GM23338 (cell line): ENCODE results near the gene GRAMD1A. TPM values are rescaled to one million over a fixed set of nuclear protein-coding genes. Genes with fewer than 3 reads are reported as not detected.

Experiments
- ATAC-seq: fragments of 200-7000 bp; cut with Tn5 transposase; 3 replicates; pipeline ENCODE4 v1.9.1; 2020
- DNase-seq: peaks from one replicate; pipeline ENCODE4 v3.0.0-alpha.2; 2015; ENCODE audit warnings: low spot score
- H2AFZ ChIP-seq: fragments of 200-600 bp; sonication (generic); 2 replicates; pipeline ENCODE4 v1.8.0; 2016; ENCODE audit warnings: antibody characterized with exemption, mild to moderate bottlenecking, moderate library complexity
- H3F3A ChIP-seq: fragments of 200-600 bp; sonication (generic); replicated peaks from 2 replicates; pipeline ENCODE4 v1.8.0; 2017; ENCODE audit warnings: antibody characterized with exemption, mixed run types, low read depth
- H3K27ac ChIP-seq: fragments of 200-600 bp; sonication (generic); 2 replicates; pipeline ENCODE4 v1.6.1; 2016; ENCODE audit warnings: low read depth
- H3K27me3 ChIP-seq: fragments of 200-600 bp; sonication (generic); 2 replicates; pipeline ENCODE4 v1.8.0; 2016; ENCODE audit warnings: mild to moderate bottlenecking, mixed run types, moderate library complexity; ENCODE audit not compliant: insufficient read depth
- H3K36me3 ChIP-seq: fragments of 200-600 bp; sonication (generic); 2 replicates; pipeline ENCODE4 v1.8.0; 2016; ENCODE audit warnings: mild to moderate bottlenecking; ENCODE audit not compliant: insufficient read depth
- H3K4me1 ChIP-seq: fragments of 200-600 bp; sonication (generic); 2 replicates; pipeline ENCODE4 v1.8.0; 2016; ENCODE audit warnings: mild to moderate bottlenecking, moderate library complexity; ENCODE audit not compliant: insufficient read depth
- H3K4me2 ChIP-seq: fragments of 200-600 bp; sonication (generic); 2 replicates; pipeline ENCODE4 v1.7.1; 2017; ENCODE audit warnings: mixed run types
- H3K4me3 ChIP-seq: fragments of 200-600 bp; sonication (generic); 2 replicates; pipeline ENCODE4 v1.6.1; 2016; ENCODE audit warnings: mixed run types
- H3K79me2 ChIP-seq: fragments of 200-600 bp; sonication (generic); replicated peaks from 2 replicates; pipeline ENCODE4 v1.8.0; 2017; ENCODE audit warnings: mild to moderate bottlenecking; ENCODE audit not compliant: insufficient read depth
- H3K9me2 ChIP-seq: fragments of 200-600 bp; sonication (generic); 2 replicates; pipeline ENCODE4 v1.8.0; 2017; ENCODE audit not compliant: insufficient read depth
- H4K20me1 ChIP-seq: fragments of 200-600 bp; sonication (generic); replicated peaks from 2 replicates; pipeline ENCODE4 v1.8.0; 2017; ENCODE audit warnings: mild to moderate bottlenecking; ENCODE audit not compliant: insufficient read depth
- H3K27ac Mint-ChIP-seq: 2 replicates; pipeline ENCODE4 v1.8.0; 2020; ENCODE audit warnings: inconsistent platforms, mild to moderate bottlenecking, moderate library complexity, mixed read lengths
- H3K27me3 Mint-ChIP-seq: 3 replicates; pipeline ENCODE4 v1.8.0; 2022; ENCODE audit warnings: low read depth, mild to moderate bottlenecking, moderate library complexity, mixed read lengths, inconsistent platforms; ENCODE audit not compliant: insufficient read depth, poor library complexity
- H3K36me3 Mint-ChIP-seq: 3 replicates; pipeline ENCODE4 v1.8.0; 2021; ENCODE audit warnings: low read depth, mild to moderate bottlenecking, inconsistent platforms, moderate library complexity, mixed read lengths
- H3K4me1 Mint-ChIP-seq: 3 replicates; pipeline ENCODE4 v1.8.0; 2020; ENCODE audit warnings: mild to moderate bottlenecking, inconsistent platforms, mixed read lengths
- H3K4me3 Mint-ChIP-seq: 3 replicates; pipeline ENCODE4 v1.8.0; 2021; ENCODE audit warnings: moderate library complexity, mild to moderate bottlenecking, inconsistent platforms, mixed read lengths
- H3K9me3 Mint-ChIP-seq: 3 replicates; pipeline ENCODE4 v1.8.0; 2020; ENCODE audit warnings: moderate library complexity, mild to moderate bottlenecking, inconsistent platforms, mixed read lengths
- CREB1 ChIP-seq: fragments of 250-450 bp; sonication (Bioruptor Pico); IDR thresholded peaks from 2 replicates; pipeline ENCODE4 v1.5.0; 2020; ENCODE audit warnings: low read depth, mild to moderate bottlenecking, moderate library complexity
- EZH2 ChIP-seq: fragments of 200-600 bp; sonication (generic); IDR thresholded peaks from one replicate; pipeline ENCODE4 v1.8.0; 2017; ENCODE audit warnings: antibody characterized with exemption, mild to moderate bottlenecking, low read depth; ENCODE audit not compliant: unreplicated experiment
- EZH2phosphoT487 ChIP-seq: fragments of 200-600 bp; sonication (generic); IDR thresholded peaks from one replicate; pipeline ENCODE4 v1.8.1; 2018; ENCODE audit warnings: antibody characterized with exemption; ENCODE audit not compliant: unreplicated experiment
- NANOG ChIP-seq: IDR thresholded peaks from 2 replicates; pipeline ENCODE4 v1.6.1; 2016; ENCODE audit warnings: antibody characterized with exemption, borderline replicate concordance
- STAT1 ChIP-seq: IDR thresholded peaks from one replicate; pipeline ENCODE4 v1.6.1; 2016; ENCODE audit warnings: antibody characterized with exemption; ENCODE audit not compliant: unreplicated experiment
- ZNF114 ChIP-seq: fragments of 250-450 bp; sonication (Bioruptor Pico); IDR thresholded peaks from 2 replicates; pipeline ENCODE4 v1.5.0; 2020; ENCODE audit warnings: mild to moderate bottlenecking, moderate library complexity
- polyA plus RNA-seq: library from polyadenylated mRNA; unstranded; fragments of >200 nt; fragmentation: Nextera tagmentation; extraction: Ambion mirVana; gene quantifications from 2 replicates; pipeline ENCODE4 v1.2.1, GENCODE V29; 2016
- total RNA-seq: library from RNA; depleted of rRNA; stranded (reverse); fragments of >200 nt; shearing (Covaris generic); gene quantifications from 2 replicates; pipeline ENCODE4 v1.2.3, GENCODE V29; 2014
- TF ChIP-seq, protein P1 (sequence below), 2 experiments: fragments of 200-600 bp in 1 of 2; sonication (generic) in 1 of 2; conservative IDR thresholded peaks; 2 replicates each; pipeline versions ENCODE4 v1.5.1 to v1.6.1; 2016 to 2017; ENCODE audit warnings: antibody characterized with exemption in 2 of 2, low read depth in 2 of 2, mild to moderate bottlenecking in 2 of 2, moderate library complexity in 1 of 2
- TF ChIP-seq, protein P2 (sequence below): IDR thresholded peaks from one replicate; pipeline ENCODE4 v1.6.1; 2018; ENCODE audit warnings: antibody characterized with exemption; ENCODE audit not compliant: unreplicated experiment

GRAMD1A gene
- total and polyA plus RNA-seq, 2 experiments from 2014 or later, result 122 to 174 TPM

DNA sequence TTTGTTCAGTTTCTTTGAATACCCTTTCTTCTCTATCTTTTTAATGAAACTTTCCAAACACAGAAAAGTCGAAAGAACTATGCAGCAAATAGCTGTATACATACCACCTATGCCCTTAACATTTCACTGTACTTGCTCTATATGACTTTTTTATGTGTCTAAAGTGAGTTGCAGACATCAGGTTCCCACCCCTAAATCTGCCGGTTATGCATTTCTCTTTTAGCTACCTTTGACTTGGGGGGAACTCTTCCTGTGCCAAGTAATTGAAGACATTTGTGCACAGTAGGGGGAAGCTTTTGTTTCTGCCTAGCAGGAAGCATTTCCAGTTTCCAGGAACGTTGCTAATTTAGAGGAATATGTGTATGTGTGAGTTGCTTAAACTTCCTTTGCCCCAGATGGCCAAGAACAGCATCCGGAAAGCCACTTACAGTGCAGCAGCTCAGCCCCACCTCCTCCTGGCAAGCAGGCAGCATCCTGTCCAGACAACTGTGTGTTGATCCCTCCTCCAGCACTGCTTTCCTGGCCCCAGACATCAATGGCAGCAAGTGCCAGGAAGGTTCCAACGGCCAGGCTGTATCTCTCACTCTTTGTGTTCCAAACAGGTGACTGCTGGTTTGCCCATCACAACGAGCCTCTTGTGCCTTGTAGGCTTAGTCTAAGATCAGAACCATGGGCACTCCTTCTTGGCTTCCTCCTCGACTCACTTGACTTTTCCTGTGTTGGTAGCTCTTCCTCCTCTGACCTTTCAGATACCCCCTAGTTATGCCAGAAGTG is 14.7 kb upstream of the GRAMD1A start:
- peak; percentile 92 for ATAC-seq
- Mint-ChIP-seq H3K4me3 (peak overlapping the region; percentile 21; the same call in 2 of the 3 replicates), H3K27ac (no peak overlapping the region; the same call in 1 of the 2 replicates)

DNA sequence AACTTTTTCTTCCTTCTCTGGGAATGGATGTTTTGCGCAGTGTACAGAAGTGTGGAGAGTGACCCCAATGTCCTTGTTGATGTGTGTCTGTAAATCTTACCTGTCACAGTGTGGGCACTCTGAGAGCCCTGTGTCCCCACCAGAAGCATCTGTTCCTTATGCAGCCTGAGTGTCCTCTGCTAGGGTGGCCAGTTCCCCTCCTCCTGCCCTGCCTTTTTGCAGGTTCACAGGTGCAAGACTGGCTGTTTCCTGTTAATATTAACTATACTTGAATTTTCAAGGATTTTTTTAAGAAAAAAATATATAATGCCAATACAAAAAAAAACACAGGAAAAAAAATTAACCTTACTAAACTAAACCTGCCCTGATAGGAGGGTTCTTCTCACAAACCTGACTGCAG is 12.0 kb upstream of the GRAMD1A start:
- H3K4me3 ChIP-seq, result no peak overlapping the region
- Mint-ChIP-seq H3K27me3 (peaks cover 4% of the 10 kb centered on the region), H3K9me3 (peaks cover 15% of the 10 kb centered on the region; the same call in 2 of the 3 replicates), H3K27ac (no peak overlapping the region), H3K36me3 (peaks cover 7% of the 10 kb centered on the region; the same call in 2 of the 3 replicates), H3K4me1 (peaks cover 9% of the 10 kb centered on the region), H3K4me3 (no peak overlapping the region)
- 0 out of 2 replicates have a peak, but pooled peaks cover 3% of the 10 kb centered on the region for H3K36me3 ChIP-seq
- H4K20me1 ChIP-seq, result no peaks in the 10 kb centered on the region
- H3K9me2 ChIP-seq, result no peaks in the 10 kb centered on the region
- ATAC-seq, result no peak
- H3K4me1 ChIP-seq, result peaks cover 6% of the 10 kb centered on the region; the same call in 1 of the 2 replicates
- no peaks in the 10 kb centered on the region for H3K79me2 ChIP-seq
- H3K27ac ChIP-seq, result no peak overlapping the region
- no peaks in the 10 kb centered on the region for H3K27me3 ChIP-seq
- H2AFZ ChIP-seq, result no peak overlapping the region
- H3F3A ChIP-seq, result no peaks in the 10 kb centered on the region
- H3K4me2 ChIP-seq, result no peak overlapping the region
- no peak for DNase-seq
- TF ChIP-seq NANOG (no peak), EZH2 (no peak), ZNF114 (no peak), EZH2phosphoT487 (no peak), STAT1 (no peak), CREB1 (CRISPR knock-in tag) (no peak)
- TF ChIP-seq, protein P1, sequence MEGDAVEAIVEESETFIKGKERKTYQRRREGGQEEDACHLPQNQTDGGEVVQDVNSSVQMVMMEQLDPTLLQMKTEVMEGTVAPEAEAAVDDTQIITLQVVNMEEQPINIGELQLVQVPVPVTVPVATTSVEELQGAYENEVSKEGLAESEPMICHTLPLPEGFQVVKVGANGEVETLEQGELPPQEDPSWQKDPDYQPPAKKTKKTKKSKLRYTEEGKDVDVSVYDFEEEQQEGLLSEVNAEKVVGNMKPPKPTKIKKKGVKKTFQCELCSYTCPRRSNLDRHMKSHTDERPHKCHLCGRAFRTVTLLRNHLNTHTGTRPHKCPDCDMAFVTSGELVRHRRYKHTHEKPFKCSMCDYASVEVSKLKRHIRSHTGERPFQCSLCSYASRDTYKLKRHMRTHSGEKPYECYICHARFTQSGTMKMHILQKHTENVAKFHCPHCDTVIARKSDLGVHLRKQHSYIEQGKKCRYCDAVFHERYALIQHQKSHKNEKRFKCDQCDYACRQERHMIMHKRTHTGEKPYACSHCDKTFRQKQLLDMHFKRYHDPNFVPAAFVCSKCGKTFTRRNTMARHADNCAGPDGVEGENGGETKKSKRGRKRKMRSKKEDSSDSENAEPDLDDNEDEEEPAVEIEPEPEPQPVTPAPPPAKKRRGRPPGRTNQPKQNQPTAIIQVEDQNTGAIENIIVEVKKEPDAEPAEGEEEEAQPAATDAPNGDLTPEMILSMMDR (conservative IDR thresholded peaks at IDR 0.05; ENCODE audit: low read depth in 2 of 2), result no peak
- TF ChIP-seq, protein P2, sequence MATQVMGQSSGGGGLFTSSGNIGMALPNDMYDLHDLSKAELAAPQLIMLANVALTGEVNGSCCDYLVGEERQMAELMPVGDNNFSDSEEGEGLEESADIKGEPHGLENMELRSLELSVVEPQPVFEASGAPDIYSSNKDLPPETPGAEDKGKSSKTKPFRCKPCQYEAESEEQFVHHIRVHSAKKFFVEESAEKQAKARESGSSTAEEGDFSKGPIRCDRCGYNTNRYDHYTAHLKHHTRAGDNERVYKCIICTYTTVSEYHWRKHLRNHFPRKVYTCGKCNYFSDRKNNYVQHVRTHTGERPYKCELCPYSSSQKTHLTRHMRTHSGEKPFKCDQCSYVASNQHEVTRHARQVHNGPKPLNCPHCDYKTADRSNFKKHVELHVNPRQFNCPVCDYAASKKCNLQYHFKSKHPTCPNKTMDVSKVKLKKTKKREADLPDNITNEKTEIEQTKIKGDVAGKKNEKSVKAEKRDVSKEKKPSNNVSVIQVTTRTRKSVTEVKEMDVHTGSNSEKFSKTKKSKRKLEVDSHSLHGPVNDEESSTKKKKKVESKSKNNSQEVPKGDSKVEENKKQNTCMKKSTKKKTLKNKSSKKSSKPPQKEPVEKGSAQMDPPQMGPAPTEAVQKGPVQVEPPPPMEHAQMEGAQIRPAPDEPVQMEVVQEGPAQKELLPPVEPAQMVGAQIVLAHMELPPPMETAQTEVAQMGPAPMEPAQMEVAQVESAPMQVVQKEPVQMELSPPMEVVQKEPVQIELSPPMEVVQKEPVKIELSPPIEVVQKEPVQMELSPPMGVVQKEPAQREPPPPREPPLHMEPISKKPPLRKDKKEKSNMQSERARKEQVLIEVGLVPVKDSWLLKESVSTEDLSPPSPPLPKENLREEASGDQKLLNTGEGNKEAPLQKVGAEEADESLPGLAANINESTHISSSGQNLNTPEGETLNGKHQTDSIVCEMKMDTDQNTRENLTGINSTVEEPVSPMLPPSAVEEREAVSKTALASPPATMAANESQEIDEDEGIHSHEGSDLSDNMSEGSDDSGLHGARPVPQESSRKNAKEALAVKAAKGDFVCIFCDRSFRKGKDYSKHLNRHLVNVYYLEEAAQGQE, result no peak

More for the DNA sequence above, 14.7 kb upstream of the GRAMD1A start:
- H3K4me1 ChIP-seq, result peaks cover 11% of the 10 kb centered on the region
- H3K27me3 Mint-ChIP-seq, result peaks cover 2% of the 10 kb centered on the region
- DNase-seq, result peak; percentile 74
- TF ChIP-seq, protein P1 (conservative IDR thresholded peaks at IDR 0.05; ENCODE audit: low read depth in 2 of 2), result peak in 1 of 2 experiments; percentile 28; a peak in 2 of 4 replicates
- TF ChIP-seq CREB1 (CRISPR knock-in tag), result no peak
- peak overlapping the region; percentile 33 for H3K27ac ChIP-seq
- H3K4me2 ChIP-seq, result peak overlapping the region; percentile 56
- no peak overlapping the region for H3K4me3 ChIP-seq
- peaks cover 14% of the 10 kb centered on the region for H3K4me1 Mint-ChIP-seq
- no peaks in the 10 kb centered on the region for H3K79me2 ChIP-seq
- H3K9me3 Mint-ChIP-seq, result peaks cover 12% of the 10 kb centered on the region; the same call in 2 of the 3 replicates
- H3K27me3 ChIP-seq, result no peaks in the 10 kb centered on the region
- H3F3A ChIP-seq, result no peaks in the 10 kb centered on the region
- no peaks in the 10 kb centered on the region for H3K9me2 ChIP-seq
- peaks cover 7% of the 10 kb centered on the region; the same call in 2 of the 3 replicates for H3K36me3 Mint-ChIP-seq
- 0 out of 2 replicates have a peak, but pooled peaks cover 3% of the 10 kb centered on the region for H3K36me3 ChIP-seq
- no peaks in the 10 kb centered on the region for H4K20me1 ChIP-seq
- H2AFZ ChIP-seq, result peak overlapping the region; percentile 38; the same call in 1 of the 2 replicates
